ENCODE measurements around the gene FBXW7. TPM values are rescaled to one million over a fixed set of nuclear protein-coding genes. Genes with fewer than 3 reads are reported as not detected.

Gene FBXW7
- total RNA-seq, 1 experiment from 2014 or later = 27.1 TPM

DNA sequence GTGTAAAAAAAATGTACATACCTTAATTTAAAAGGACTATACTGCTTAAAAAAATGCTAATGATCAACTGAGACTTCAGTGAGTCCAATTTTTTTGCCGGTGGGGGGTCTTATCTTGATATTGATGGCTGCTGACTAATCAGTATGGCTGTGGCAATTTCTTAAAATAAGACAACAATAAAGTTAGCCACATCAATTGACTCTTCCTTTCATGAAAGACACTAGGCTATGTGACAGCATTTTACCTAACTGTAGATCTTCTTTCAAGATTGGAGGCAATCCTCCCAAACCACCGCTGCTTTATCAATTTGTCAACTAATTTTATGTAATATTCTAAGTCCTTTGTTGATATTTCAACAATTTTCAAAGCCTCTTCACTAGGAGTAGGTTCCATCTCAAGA lies 116.1 kb downstream of the FBXW7 start:
- Histone ChIP-seq H3K14ac (ENCODE audit: insufficient read depth, low read length) (no peak overlapping the region), H2BK12ac (ENCODE audit: insufficient read length, low read depth, low read length) (no peak overlapping the region), H3K56ac (ENCODE audit: insufficient read length, low read depth, low read length) (no peak overlapping the region), H4K91ac (ENCODE audit: insufficient read length, low read depth, low read length) (no peak overlapping the region), H2AFZ (ENCODE audit: low read length) (no peak overlapping the region), H2AK5ac (ENCODE audit: insufficient read length, low read length) (no peak overlapping the region), H4K20me1 (ENCODE audit: control insufficient read depth, insufficient read depth, insufficient read length) (no peaks in the 10 kb centered on the region), H3K4me1 (ENCODE audit: insufficient read depth, low read length) (peaks cover 2% of the 10 kb centered on the region; the same call in 1 of the 2 replicates), H2BK20ac (ENCODE audit: low read depth, low read length, poor library complexity, severe bottlenecking) (no peak overlapping the region), H2BK120ac (ENCODE audit: low read depth, low read length, poor library complexity, severe bottlenecking) (no peak overlapping the region), H4K5ac (ENCODE audit: insufficient read length, low read depth, low read length) (no peak overlapping the region), H3K9ac (ENCODE audit: extremely low read depth, insufficient read length, low read length) (no peak overlapping the region), H4K8ac (replicated peaks; ENCODE audit: insufficient read length, low read depth, low read length) (no peak overlapping the region), H3K79me1 (ENCODE audit: insufficient read depth, low read depth, low read length, poor library complexity, severe bottlenecking) (no peaks in the 10 kb centered on the region), H3K23ac (ENCODE audit: insufficient read length, low read depth, low read length) (no peak overlapping the region), H3K18ac (ENCODE audit: insufficient read length, low read depth, low read length) (no peak overlapping the region), H3K9me3 (ENCODE audit: control insufficient read depth, low read depth, low read length) (no peaks in the 10 kb centered on the region), H3K27ac (ENCODE audit: insufficient read length, low read depth, low read length) (no peak overlapping the region), H3K23me2 (ENCODE audit: insufficient read length, low read depth, low read length, poor library complexity, severe bottlenecking) (no peaks in the 10 kb centered on the region), H2BK5ac (ENCODE audit: insufficient read length, low read length) (no peak overlapping the region), H3K79me2 (ENCODE audit: insufficient read depth, low read length) (no peaks in the 10 kb centered on the region; the same call in 1 of the 2 replicates), H3K4me2 (ENCODE audit: insufficient read depth, insufficient read length, low read length) (no peak overlapping the region), H3K4ac (ENCODE audit: low read depth, low read length) (no peak overlapping the region), H2BK15ac (ENCODE audit: low read depth, low read length) (no peak overlapping the region), H3T11ph (ENCODE audit: low read length) (no peak overlapping the region), H3K27me3 (ENCODE audit: insufficient read depth, low read length) (no peaks in the 10 kb centered on the region)
- H3K4me3 Mint-ChIP-seq = no peak overlapping the region
- H3K27ac Mint-ChIP-seq = no peak overlapping the region
- no peaks in the 10 kb centered on the region for H3K27me3 Mint-ChIP-seq (ENCODE audit: low read depth)
- DNase-seq = no peak
- no CpG with 5 or more reads among the region's 2 CpGs for WGBS (ENCODE audit: extremely low coverage, insufficient read length, low lambda C conversion rate)
- no peaks in the 10 kb centered on the region for H3K9me3 Mint-ChIP-seq
- TF ChIP-seq, protein P1, sequence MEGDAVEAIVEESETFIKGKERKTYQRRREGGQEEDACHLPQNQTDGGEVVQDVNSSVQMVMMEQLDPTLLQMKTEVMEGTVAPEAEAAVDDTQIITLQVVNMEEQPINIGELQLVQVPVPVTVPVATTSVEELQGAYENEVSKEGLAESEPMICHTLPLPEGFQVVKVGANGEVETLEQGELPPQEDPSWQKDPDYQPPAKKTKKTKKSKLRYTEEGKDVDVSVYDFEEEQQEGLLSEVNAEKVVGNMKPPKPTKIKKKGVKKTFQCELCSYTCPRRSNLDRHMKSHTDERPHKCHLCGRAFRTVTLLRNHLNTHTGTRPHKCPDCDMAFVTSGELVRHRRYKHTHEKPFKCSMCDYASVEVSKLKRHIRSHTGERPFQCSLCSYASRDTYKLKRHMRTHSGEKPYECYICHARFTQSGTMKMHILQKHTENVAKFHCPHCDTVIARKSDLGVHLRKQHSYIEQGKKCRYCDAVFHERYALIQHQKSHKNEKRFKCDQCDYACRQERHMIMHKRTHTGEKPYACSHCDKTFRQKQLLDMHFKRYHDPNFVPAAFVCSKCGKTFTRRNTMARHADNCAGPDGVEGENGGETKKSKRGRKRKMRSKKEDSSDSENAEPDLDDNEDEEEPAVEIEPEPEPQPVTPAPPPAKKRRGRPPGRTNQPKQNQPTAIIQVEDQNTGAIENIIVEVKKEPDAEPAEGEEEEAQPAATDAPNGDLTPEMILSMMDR (conservative IDR thresholded peaks at IDR 0.05) = no peak
- no peaks in the 10 kb centered on the region for H3K36me3 Mint-ChIP-seq (ENCODE audit: insufficient read depth in 1 of 3, low read depth in 3 of 3)
- H3K4me1 Mint-ChIP-seq = peaks cover 12 to 25% of the 10 kb centered on the region in 2 experiments
